Astrocyte (in vitro differentiated cells and primary cell): ENCODE measurements around the gene CACNG6. TPM values are rescaled to one million over a fixed set of nuclear protein-coding genes. Genes with fewer than 3 reads are reported as not detected.

Experiments
- DNase-seq: peaks from one replicate; pipeline ENCODE4 v3.0.0-alpha.2; 2010; ENCODE audit warnings: low read depth
- FAIRE-seq: peaks from 2 replicates; lab custom pipeline; 2011; peaks lifted over from hg19 to GRCh38; lab: Jason Lieb, UNC
- H2AFZ ChIP-seq: 2 replicates; pipeline ENCODE4 v1.6.0; 2012; ENCODE audit warnings: low read depth, low read length, inconsistent platforms
- H3K27ac ChIP-seq: 2 replicates; pipeline ENCODE4 v1.5.1; 2011; ENCODE audit warnings: low read depth, low read length, inconsistent platforms
- H3K27me3 ChIP-seq: 2 replicates; pipeline ENCODE4 v1.6.0; 2011; ENCODE audit warnings: low read length, inconsistent platforms; ENCODE audit not compliant: insufficient read depth
- H3K36me3 ChIP-seq: 2 replicates; pipeline ENCODE4 v1.5.1; 2011; ENCODE audit warnings: low read length, inconsistent platforms; ENCODE audit not compliant: insufficient read depth
- H3K4me1 ChIP-seq: 2 replicates; pipeline ENCODE4 v1.5.1; 2011; ENCODE audit warnings: low read length, inconsistent platforms; ENCODE audit not compliant: insufficient read depth
- H3K4me2 ChIP-seq: 2 replicates; pipeline ENCODE4 v1.6.0; 2012; ENCODE audit warnings: low read length, inconsistent platforms
- H3K4me3 ChIP-seq: 2 replicates; pipeline ENCODE4 v1.5.1; 2011; ENCODE audit warnings: low read depth, mild to moderate bottlenecking, low read length, inconsistent platforms; ENCODE audit not compliant: insufficient read depth
- H3K79me2 ChIP-seq: 2 replicates; pipeline ENCODE4 v1.6.0; 2012; ENCODE audit warnings: mild to moderate bottlenecking, low read length, inconsistent platforms; ENCODE audit not compliant: insufficient read depth
- H3K9ac ChIP-seq: 2 replicates; pipeline ENCODE4 v1.6.0; 2012; ENCODE audit warnings: mild to moderate bottlenecking, low read length, inconsistent platforms
- H3K9me3 ChIP-seq: 2 replicates; pipeline ENCODE4 v1.5.1; 2012; ENCODE audit warnings: low read depth, mild to moderate bottlenecking, low read length, inconsistent platforms; ENCODE audit not compliant: insufficient read depth
- H4K20me1 ChIP-seq: 2 replicates; pipeline ENCODE4 v1.6.0; 2012; ENCODE audit warnings: low read length, inconsistent platforms; ENCODE audit not compliant: insufficient read depth
- H3K27ac Mint-ChIP-seq: one replicate; pipeline ENCODE4 v1.8.0; 2021; ENCODE audit warnings: mild to moderate bottlenecking, mixed read lengths; ENCODE audit not compliant: unreplicated experiment
- H3K27me3 Mint-ChIP-seq: one replicate; pipeline ENCODE4 v1.8.0; 2021; ENCODE audit warnings: low read depth, mixed read lengths; ENCODE audit not compliant: unreplicated experiment
- H3K36me3 Mint-ChIP-seq: one replicate; pipeline ENCODE4 v1.8.0; 2021; ENCODE audit warnings: low read depth, mixed read lengths; ENCODE audit not compliant: unreplicated experiment
- H3K4me1 Mint-ChIP-seq: one replicate; pipeline ENCODE4 v1.8.0; 2021; ENCODE audit warnings: low read depth, mixed read lengths; ENCODE audit not compliant: unreplicated experiment
- H3K4me3 Mint-ChIP-seq: one replicate; pipeline ENCODE4 v1.8.0; 2021; ENCODE audit warnings: mild to moderate bottlenecking, moderate library complexity, mixed read lengths; ENCODE audit not compliant: unreplicated experiment
- H3K9me3 Mint-ChIP-seq: one replicate; pipeline ENCODE4 v1.8.0; 2021; ENCODE audit warnings: mild to moderate bottlenecking, mixed read lengths; ENCODE audit not compliant: unreplicated experiment
- EZH2 ChIP-seq: IDR thresholded peaks from 2 replicates; pipeline ENCODE4 v1.6.1; 2012; ENCODE audit warnings: mild to moderate bottlenecking, low read length, inconsistent platforms; ENCODE audit not compliant: insufficient read depth
- total RNA-seq: library from RNA; stranded (reverse); gene quantifications from 2 replicates; pipeline ENCODE4 v1.2.1, GENCODE V29; 2021
- TF ChIP-seq, protein P1 (sequence below): IDR thresholded peaks from 2 replicates; pipeline ENCODE4 v1.5.1; 2011; ENCODE audit warnings: low read depth, mild to moderate bottlenecking, inconsistent platforms, low read length, moderate library complexity; ENCODE audit not compliant: insufficient read depth

The CACNG6 gene
- total RNA-seq, 1 donor from 2014 or later = 0.20 TPM

DNA sequence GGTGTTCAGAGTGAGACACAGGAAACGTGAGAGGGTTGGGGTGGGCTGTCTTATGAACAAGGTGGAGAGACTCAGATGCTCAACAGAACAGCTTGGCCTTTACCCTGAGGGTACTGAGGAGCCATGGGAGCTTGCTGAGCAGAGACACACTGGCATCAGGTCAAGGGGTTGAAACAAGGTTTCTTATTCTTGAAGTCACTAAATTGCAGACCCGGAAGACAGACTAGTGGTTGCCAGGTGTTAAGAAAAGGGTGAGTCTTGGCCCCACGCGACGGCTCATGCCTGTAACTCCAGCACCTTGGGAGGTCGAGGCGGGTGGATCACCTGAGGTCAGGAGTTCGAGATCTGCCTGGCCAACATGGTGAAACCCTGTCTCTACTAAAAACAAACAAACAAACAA, 22.4 kb downstream of the CACNG6 start:
- Mint-ChIP-seq H3K36me3 (no peaks in the 10 kb centered on the region), H3K4me3 (no peak overlapping the region), H3K27me3 (peaks cover 15% of the 10 kb centered on the region), H3K9me3 (peaks cover 3% of the 10 kb centered on the region), H3K4me1 (peaks cover 1% of the 10 kb centered on the region), H3K27ac (no peak overlapping the region)
- peaks cover under 1% of the 10 kb centered on the region for H3K4me1 ChIP-seq
- TF ChIP-seq EZH2 = no peak
- TF ChIP-seq, protein P1, sequence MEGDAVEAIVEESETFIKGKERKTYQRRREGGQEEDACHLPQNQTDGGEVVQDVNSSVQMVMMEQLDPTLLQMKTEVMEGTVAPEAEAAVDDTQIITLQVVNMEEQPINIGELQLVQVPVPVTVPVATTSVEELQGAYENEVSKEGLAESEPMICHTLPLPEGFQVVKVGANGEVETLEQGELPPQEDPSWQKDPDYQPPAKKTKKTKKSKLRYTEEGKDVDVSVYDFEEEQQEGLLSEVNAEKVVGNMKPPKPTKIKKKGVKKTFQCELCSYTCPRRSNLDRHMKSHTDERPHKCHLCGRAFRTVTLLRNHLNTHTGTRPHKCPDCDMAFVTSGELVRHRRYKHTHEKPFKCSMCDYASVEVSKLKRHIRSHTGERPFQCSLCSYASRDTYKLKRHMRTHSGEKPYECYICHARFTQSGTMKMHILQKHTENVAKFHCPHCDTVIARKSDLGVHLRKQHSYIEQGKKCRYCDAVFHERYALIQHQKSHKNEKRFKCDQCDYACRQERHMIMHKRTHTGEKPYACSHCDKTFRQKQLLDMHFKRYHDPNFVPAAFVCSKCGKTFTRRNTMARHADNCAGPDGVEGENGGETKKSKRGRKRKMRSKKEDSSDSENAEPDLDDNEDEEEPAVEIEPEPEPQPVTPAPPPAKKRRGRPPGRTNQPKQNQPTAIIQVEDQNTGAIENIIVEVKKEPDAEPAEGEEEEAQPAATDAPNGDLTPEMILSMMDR = no peak
- H3K27me3 ChIP-seq = no peaks in the 10 kb centered on the region
- FAIRE-seq = no peak
- H3K27ac ChIP-seq = no peak overlapping the region
- no peaks in the 10 kb centered on the region for H3K9me3 ChIP-seq
- no peak for DNase-seq
- no peaks in the 10 kb centered on the region for H3K36me3 ChIP-seq
- H3K9ac ChIP-seq = no peak overlapping the region
- no peak overlapping the region for H3K4me3 ChIP-seq
- no peaks in the 10 kb centered on the region for H3K79me2 ChIP-seq
- no peaks in the 10 kb centered on the region for H4K20me1 ChIP-seq
- H2AFZ ChIP-seq = no peak overlapping the region
- no peak overlapping the region for H3K4me2 ChIP-seq

DNA sequence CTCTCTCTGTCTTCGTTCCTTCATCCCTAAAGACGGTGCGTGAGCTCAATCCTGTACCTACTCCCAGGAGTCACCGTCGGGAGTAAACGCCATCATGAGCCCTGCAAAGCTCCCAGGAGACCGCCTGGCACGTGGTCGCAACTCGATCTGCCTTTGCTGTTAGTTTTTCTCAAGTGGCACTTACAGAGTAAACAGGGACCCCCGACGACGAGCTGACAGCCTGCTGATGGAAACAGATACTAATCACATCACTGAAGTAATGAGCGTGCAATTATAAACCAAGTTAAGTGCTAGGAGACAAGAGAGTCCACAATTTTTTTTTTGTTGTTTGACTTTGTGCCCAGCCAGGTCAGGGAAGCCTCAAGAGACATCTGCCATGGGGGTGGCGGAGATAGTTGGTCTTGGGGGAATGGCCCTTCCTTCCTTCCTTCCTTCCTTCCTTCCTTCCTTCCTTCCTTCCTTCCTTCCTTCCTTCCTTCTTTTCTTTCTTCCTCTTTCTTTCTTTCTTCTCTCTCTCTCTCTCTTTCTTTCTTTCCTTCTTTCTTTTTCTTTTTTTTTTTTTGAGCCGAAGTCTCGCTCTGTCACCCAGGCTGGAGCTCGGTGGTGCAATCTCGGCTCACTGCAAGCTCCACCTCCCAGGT, 23.6 kb downstream of the CACNG6 start:
- DNase-seq = no peak
- no peaks in the 10 kb centered on the region for H3K27me3 ChIP-seq
- Mint-ChIP-seq H3K27me3 (peaks cover 15% of the 10 kb centered on the region), H3K36me3 (no peaks in the 10 kb centered on the region), H3K4me1 (peaks cover 3% of the 10 kb centered on the region), H3K27ac (no peak overlapping the region), H3K9me3 (peaks cover 3% of the 10 kb centered on the region), H3K4me3 (no peak overlapping the region)
- H2AFZ ChIP-seq = peak overlapping the region; percentile 34
- TF ChIP-seq, protein P1 = no peak
- TF ChIP-seq EZH2 = no peak
- H4K20me1 ChIP-seq = no peaks in the 10 kb centered on the region
- peaks cover 7% of the 10 kb centered on the region for H3K4me1 ChIP-seq
- H3K9me3 ChIP-seq = no peaks in the 10 kb centered on the region
- no peak overlapping the region for H3K4me2 ChIP-seq
- H3K79me2 ChIP-seq = no peaks in the 10 kb centered on the region
- no peaks in the 10 kb centered on the region for H3K36me3 ChIP-seq
- no peak overlapping the region for H3K4me3 ChIP-seq
- no peak for FAIRE-seq
- H3K9ac ChIP-seq = no peak overlapping the region
- no peak overlapping the region for H3K27ac ChIP-seq

DNA sequence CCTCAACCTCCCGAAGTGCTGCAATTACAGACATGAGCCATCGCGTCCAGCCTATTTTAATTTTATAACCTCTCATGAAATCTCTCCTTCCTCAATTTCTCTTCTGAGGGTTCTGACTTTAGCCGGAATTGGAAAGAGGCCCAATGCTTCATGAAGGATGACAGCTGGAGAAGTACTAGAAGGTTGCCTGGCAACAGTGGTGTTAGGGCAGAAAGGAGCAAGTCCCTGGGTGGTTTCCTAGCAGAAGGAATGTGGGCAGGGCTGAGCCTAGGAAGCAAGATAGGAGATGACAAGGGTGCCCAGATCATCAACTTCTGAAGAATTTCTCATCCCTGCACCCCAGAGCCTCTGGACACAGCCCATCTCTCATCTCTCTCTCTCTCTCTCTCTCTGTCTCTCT, 25.8 kb downstream of the CACNG6 start:
- peaks cover 15% of the 10 kb centered on the region for H3K27me3 Mint-ChIP-seq
- H3K4me3 ChIP-seq = no peak overlapping the region
- H3K9me3 ChIP-seq = no peaks in the 10 kb centered on the region
- no peak overlapping the region for H3K4me3 Mint-ChIP-seq
- H3K4me2 ChIP-seq = no peak overlapping the region
- FAIRE-seq (no peak), DNase-seq (peak; percentile 54)
- no peak overlapping the region for H3K9ac ChIP-seq
- H3K4me1 Mint-ChIP-seq = peaks cover 8% of the 10 kb centered on the region
- no peaks in the 10 kb centered on the region for H3K27me3 ChIP-seq
- no peaks in the 10 kb centered on the region for H4K20me1 ChIP-seq
- H3K27ac Mint-ChIP-seq = no peak overlapping the region
- no peaks in the 10 kb centered on the region for H3K36me3 ChIP-seq
- H2AFZ ChIP-seq = no peak overlapping the region
- no peaks in the 10 kb centered on the region for H3K36me3 Mint-ChIP-seq
- H3K79me2 ChIP-seq = no peaks in the 10 kb centered on the region
- H3K4me1 ChIP-seq = peaks cover 7% of the 10 kb centered on the region
- H3K9me3 Mint-ChIP-seq = peaks cover 5% of the 10 kb centered on the region
- H3K27ac ChIP-seq = no peak overlapping the region
- TF ChIP-seq, protein P1 = no peak
- TF ChIP-seq EZH2 = no peak
